ENCODE measurements around the gene SPINK8. TPM values are rescaled to one million over a fixed set of nuclear protein-coding genes. Genes with fewer than 3 reads are reported as not detected.
"Not testable (repeated sequence)": the region's sequence is repeated elsewhere in the genome, so short reads cannot be mapped to it uniquely, and the experiment has no call there.

Gene SPINK8
- total RNA-seq, 1 donor from 2014 or later = not detected

GRCh38 chr3:48271763-48272498 lies 61.5 kb downstream of the SPINK8 start:
- peaks cover 38% of the 10 kb centered on the region for H3K36me3 Mint-ChIP-seq (ENCODE audit: insufficient read depth)
- peak overlapping the region; percentile 28 for H3K4me3 Mint-ChIP-seq (ENCODE audit: low read depth)
- H3K27me3 Mint-ChIP-seq = no peaks in the 10 kb centered on the region
- no peaks in the 10 kb centered on the region for H3K9me3 Mint-ChIP-seq (ENCODE audit: low read depth)
- no peak for DNase-seq (ENCODE audit: low spot score, unreplicated experiment)
- TF ChIP-seq, protein P1, sequence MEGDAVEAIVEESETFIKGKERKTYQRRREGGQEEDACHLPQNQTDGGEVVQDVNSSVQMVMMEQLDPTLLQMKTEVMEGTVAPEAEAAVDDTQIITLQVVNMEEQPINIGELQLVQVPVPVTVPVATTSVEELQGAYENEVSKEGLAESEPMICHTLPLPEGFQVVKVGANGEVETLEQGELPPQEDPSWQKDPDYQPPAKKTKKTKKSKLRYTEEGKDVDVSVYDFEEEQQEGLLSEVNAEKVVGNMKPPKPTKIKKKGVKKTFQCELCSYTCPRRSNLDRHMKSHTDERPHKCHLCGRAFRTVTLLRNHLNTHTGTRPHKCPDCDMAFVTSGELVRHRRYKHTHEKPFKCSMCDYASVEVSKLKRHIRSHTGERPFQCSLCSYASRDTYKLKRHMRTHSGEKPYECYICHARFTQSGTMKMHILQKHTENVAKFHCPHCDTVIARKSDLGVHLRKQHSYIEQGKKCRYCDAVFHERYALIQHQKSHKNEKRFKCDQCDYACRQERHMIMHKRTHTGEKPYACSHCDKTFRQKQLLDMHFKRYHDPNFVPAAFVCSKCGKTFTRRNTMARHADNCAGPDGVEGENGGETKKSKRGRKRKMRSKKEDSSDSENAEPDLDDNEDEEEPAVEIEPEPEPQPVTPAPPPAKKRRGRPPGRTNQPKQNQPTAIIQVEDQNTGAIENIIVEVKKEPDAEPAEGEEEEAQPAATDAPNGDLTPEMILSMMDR (IDR thresholded peaks at IDR 0.05; ENCODE audit: unreplicated experiment) = no peak
- peaks cover 45% of the 10 kb centered on the region for H3K4me1 Mint-ChIP-seq (ENCODE audit: low read depth)
- peak overlapping the region; percentile 90 for H3K27ac Mint-ChIP-seq

- peaks cover 40% of the 10 kb centered on the region for H3K36me3 Mint-ChIP-seq (ENCODE audit: insufficient read depth)
- DNase-seq (ENCODE audit: low spot score, unreplicated experiment); H3K27me3 Mint-ChIP-seq; H3K27ac Mint-ChIP-seq; H3K9me3 Mint-ChIP-seq (ENCODE audit: low read depth); H3K4me3 Mint-ChIP-seq (ENCODE audit: low read depth): not testable (repeated sequence)
- H3K4me1 Mint-ChIP-seq (ENCODE audit: low read depth) = peaks cover 40% of the 10 kb centered on the region
Measured at GRCh38 chr3:48271223-48271622, 62.2 kb downstream of the SPINK8 start.

GRCh38 chr3:48270306-48270705 lies 63.2 kb downstream of the SPINK8 start:
- H3K27ac Mint-ChIP-seq = no peak overlapping the region
- H3K36me3 Mint-ChIP-seq (ENCODE audit: insufficient read depth) = peaks cover 40% of the 10 kb centered on the region
- TF ChIP-seq, protein P1 (IDR thresholded peaks at IDR 0.05; ENCODE audit: unreplicated experiment) = no peak
- peaks cover 36% of the 10 kb centered on the region for H3K4me1 Mint-ChIP-seq (ENCODE audit: low read depth)
- no peaks in the 10 kb centered on the region for H3K9me3 Mint-ChIP-seq (ENCODE audit: low read depth)
- no peak overlapping the region for H3K4me3 Mint-ChIP-seq (ENCODE audit: low read depth)
- no peak for DNase-seq (ENCODE audit: low spot score, unreplicated experiment)
- H3K27me3 Mint-ChIP-seq = no peaks in the 10 kb centered on the region

DNA sequence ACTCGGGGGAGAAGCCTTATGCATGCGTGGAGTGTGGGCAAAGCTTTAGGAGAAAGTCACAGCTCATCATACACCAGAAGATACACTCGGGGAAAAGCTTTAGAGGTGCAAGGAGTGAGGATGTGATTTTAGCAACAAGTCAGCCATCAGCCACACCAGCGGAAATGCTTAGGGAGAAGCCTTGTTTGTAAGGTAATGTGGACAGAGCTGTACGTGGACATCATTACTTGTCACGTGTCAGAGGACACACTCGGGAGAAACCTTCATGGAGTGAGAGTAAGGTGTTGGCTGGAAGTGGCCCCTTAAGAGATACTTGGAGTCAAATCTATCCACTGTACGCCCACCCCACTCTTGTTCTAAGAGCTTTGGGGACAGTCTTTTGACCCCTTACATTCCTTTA lies 63.9 kb downstream of the SPINK8 start:
- Mint-ChIP-seq H3K4me1 (ENCODE audit: low read depth) (peaks cover 31% of the 10 kb centered on the region), H3K9me3 (ENCODE audit: low read depth) (no peaks in the 10 kb centered on the region), H3K36me3 (ENCODE audit: insufficient read depth) (peaks cover 40% of the 10 kb centered on the region), H3K4me3 (ENCODE audit: low read depth) (no peak overlapping the region), H3K27ac (no peak overlapping the region), H3K27me3 (no peaks in the 10 kb centered on the region)
- TF ChIP-seq, protein P1 (IDR thresholded peaks at IDR 0.05; ENCODE audit: unreplicated experiment) = no peak
- DNase-seq (ENCODE audit: low spot score, unreplicated experiment) = no peak

DNA sequence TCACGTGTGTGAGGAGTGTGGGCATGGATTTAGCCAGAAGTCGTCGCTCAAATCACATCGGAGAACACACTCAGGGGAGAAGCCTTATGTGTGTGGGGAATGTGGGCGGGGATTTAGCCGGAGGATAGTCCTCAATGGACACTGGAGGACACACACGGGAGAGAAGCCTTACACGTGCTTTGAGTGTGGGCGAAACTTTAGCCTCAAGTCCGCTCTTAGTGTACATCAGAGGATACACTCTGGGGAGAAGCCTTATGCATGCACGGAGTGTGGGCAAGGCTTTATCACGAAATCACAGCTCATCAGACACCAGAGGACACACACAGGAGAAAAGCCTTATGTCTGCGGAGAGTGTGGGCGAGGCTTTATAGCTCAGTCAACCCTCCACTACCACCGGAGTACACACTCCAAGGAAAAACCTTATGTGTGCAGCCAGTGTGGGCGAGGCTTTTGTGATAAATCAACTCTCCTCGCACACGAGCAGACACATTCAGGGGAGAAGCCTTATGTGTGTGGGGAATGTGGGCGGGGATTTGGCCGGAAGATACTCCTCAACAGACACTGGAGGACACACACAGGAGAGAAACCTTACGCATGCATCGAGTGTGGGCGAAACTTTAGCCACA lies 64.4 kb downstream of the SPINK8 start:
- Mint-ChIP-seq H3K9me3 (ENCODE audit: low read depth) (no peaks in the 10 kb centered on the region), H3K27ac (peak overlapping the region; percentile 95), H3K4me3 (ENCODE audit: low read depth) (no peak overlapping the region), H3K36me3 (ENCODE audit: insufficient read depth) (peaks cover 42% of the 10 kb centered on the region), H3K27me3 (no peaks in the 10 kb centered on the region), H3K4me1 (ENCODE audit: low read depth) (peaks cover 29% of the 10 kb centered on the region)
- DNase-seq (ENCODE audit: low spot score, unreplicated experiment) = no peak
- TF ChIP-seq, protein P1 (IDR thresholded peaks at IDR 0.05; ENCODE audit: unreplicated experiment) = no peak

Data from progenitor cell of endocrine pancreas (in vitro differentiated cells).